ENCODE measurements around the gene KYAT1.

KYAT1 gene

GRCh38 chr9:128881884-128882676 is at the start of gene KYAT1, which contains the start of gene LRRC8A:
Gene KYAT1, minus strand, starts transcription at chr9:128881950. Its CDS starts 36,545 bp downstream, at chr9:128845405.
Gene LRRC8A, plus strand, starts transcription at chr9:128882133. Its CDS starts 25,032 bp downstream, at chr9:128907165.
- in situ Hi-C loops (cut with MboI; ENCODE audit: low sequenced_read_pairs) = no loop called here

- in situ Hi-C loops (cut with MboI; ENCODE audit: low sequenced_read_pairs) = loop anchor here (10.0 kb wide), 1 partner anchor 75 kb away; no protein-coding TSS in a partner anchor
Measured at GRCh38 chr9:128929560-128929959, 47.8 kb upstream of the KYAT1 start.

- in situ Hi-C loops (cut with MboI; ENCODE audit: low sequenced_read_pairs) = loop anchor here (10.0 kb wide), 1 partner anchor 74 kb away; no protein-coding TSS in a partner anchor
Measured at GRCh38 chr9:128928624-128929023, 46.9 kb upstream of the KYAT1 start.

- in situ Hi-C loops (cut with MboI; ENCODE audit: low sequenced_read_pairs) = loop anchor here (10.0 kb wide), 1 partner anchor 73 kb away; no protein-coding TSS in a partner anchor
Measured at GRCh38 chr9:128927731-128928411, 46.1 kb upstream of the KYAT1 start.

GRCh38 chr9:128923493-128923883 is 41.7 kb upstream of the KYAT1 start:
- in situ Hi-C loops (cut with MboI; ENCODE audit: low sequenced_read_pairs) = loop anchor here (10.0 kb wide), 1 partner anchor 69 kb away; no protein-coding TSS in a partner anchor

GRCh38 chr9:128921881-128922763 is 40.4 kb upstream of the KYAT1 start:
- in situ Hi-C loops (cut with MboI; ENCODE audit: low sequenced_read_pairs) = loop anchor here (10.0 kb wide), 1 partner anchor 67 kb away; no protein-coding TSS in a partner anchor

- in situ Hi-C loops (cut with MboI; ENCODE audit: low sequenced_read_pairs) = loop anchor here (10.0 kb wide), 1 partner anchor 66 kb away; no protein-coding TSS in a partner anchor
Measured at GRCh38 chr9:128920381-128921058, 38.8 kb upstream of the KYAT1 start, which contains the start of gene PHYHD1. Gene PHYHD1, plus strand, starts transcription at chr9:128920982. Its CDS starts 1,342 bp downstream, at chr9:128922324.

GRCh38 chr9:128919402-128920089 is 37.8 kb upstream of the KYAT1 start:
- in situ Hi-C loops (cut with MboI; ENCODE audit: low sequenced_read_pairs) = loop anchor here (10.0 kb wide), 1 partner anchor 65 kb away; no protein-coding TSS in a partner anchor

GRCh38 chr9:128918921-128919320 is 37.2 kb upstream of the KYAT1 start:
- in situ Hi-C loops (cut with MboI; ENCODE audit: low sequenced_read_pairs) = no loop called here

GRCh38 chr9:128917151-128917849 is 35.5 kb upstream of the KYAT1 start:
- in situ Hi-C loops (cut with MboI; ENCODE audit: low sequenced_read_pairs) = no loop called here

GRCh38 chr9:128916745-128917144 is 35.0 kb upstream of the KYAT1 start:
- in situ Hi-C loops (cut with MboI; ENCODE audit: low sequenced_read_pairs) = no loop called here

GRCh38 chr9:128916204-128916603 is 34.5 kb upstream of the KYAT1 start:
- in situ Hi-C loops (cut with MboI; ENCODE audit: low sequenced_read_pairs) = no loop called here

GRCh38 chr9:128913995-128914772 is 32.4 kb upstream of the KYAT1 start:
- in situ Hi-C loops (cut with MboI; ENCODE audit: low sequenced_read_pairs) = no loop called here

- in situ Hi-C loops (cut with MboI; ENCODE audit: low sequenced_read_pairs) = no loop called here
Measured at GRCh38 chr9:128913048-128913900, 31.5 kb upstream of the KYAT1 start.

- in situ Hi-C loops (cut with MboI; ENCODE audit: low sequenced_read_pairs) = no loop called here
Measured at GRCh38 chr9:128912270-128912853, 30.6 kb upstream of the KYAT1 start.

- in situ Hi-C loops (cut with MboI; ENCODE audit: low sequenced_read_pairs) = no loop called here
Measured at GRCh38 chr9:128911529-128912035, 29.8 kb upstream of the KYAT1 start.
